HEK293T (cell line): ENCODE results near the gene ART5.

Experiments used
- CTCF ChIA-PET: fragments of 350-600 bp; formaldehyde crosslinking; extraction: SDS; loops from one replicate; lab custom pipeline; 2021; ENCODE audit warnings: antibody characterized with exemption, inconsistent platforms; lab: Yijun Ruan, JAX
- POLR2A ChIA-PET: fragments of 350-600 bp; formaldehyde crosslinking; extraction: SDS; loops from one replicate; lab custom pipeline; 2020; ENCODE audit warnings: antibody characterized with exemption, inconsistent platforms; lab: Yijun Ruan, JAX
- DNase-seq: peaks from one replicate; pipeline ENCODE4 v3.0.0; 2012; ENCODE audit warnings: mixed read lengths; ENCODE audit errors: extremely low spot score
- ARNT ChIP-seq: fragments of 450-650 bp; IDR thresholded peaks from 2 replicates; pipeline ENCODE4 v1.6.1; 2017; ENCODE audit warnings: mild to moderate bottlenecking
- BHLHE40 ChIP-seq: fragments of 450-650 bp; IDR thresholded peaks from 2 replicates; pipeline ENCODE4 v1.6.1; 2016; ENCODE audit warnings: mild to moderate bottlenecking, moderate library complexity, borderline replicate concordance
- CTBP1 ChIP-seq: fragments of 450-650 bp; IDR thresholded peaks from 2 replicates; pipeline ENCODE4 v1.6.1; 2016; ENCODE audit warnings: borderline replicate concordance
- ELF4 ChIP-seq: fragments of 450-650 bp; IDR thresholded peaks from 2 replicates; pipeline ENCODE4 v1.6.1; 2017; ENCODE audit warnings: antibody characterized with exemption
- FOXA1 ChIP-seq: fragments of 450-650 bp; IDR thresholded peaks from 2 replicates; pipeline ENCODE4 v1.6.1; 2016; ENCODE audit warnings: mild to moderate bottlenecking
- FOXK2 ChIP-seq: fragments of 450-650 bp; IDR thresholded peaks from 2 replicates; pipeline ENCODE4 v1.6.1; 2016; ENCODE audit warnings: mild to moderate bottlenecking
- FOXM1 ChIP-seq: fragments of 450-650 bp; IDR thresholded peaks from 2 replicates; pipeline ENCODE4 v1.6.1; 2017; ENCODE audit warnings: mild to moderate bottlenecking, borderline replicate concordance
- HDGF ChIP-seq: fragments of 450-650 bp; IDR thresholded peaks from 2 replicates; pipeline ENCODE4 v1.6.1; 2017; ENCODE audit warnings: antibody characterized with exemption, borderline replicate concordance
- L3MBTL2 ChIP-seq: fragments of 450-650 bp; conservative IDR thresholded peaks from 2 replicates; pipeline ENCODE4 v1.6.1; 2016; ENCODE audit warnings: mild to moderate bottlenecking
- LEF1 ChIP-seq: fragments of 450-650 bp; IDR thresholded peaks from 2 replicates; pipeline ENCODE4 v1.6.1; 2017; ENCODE audit warnings: mild to moderate bottlenecking, borderline replicate concordance
- NFRKB ChIP-seq: fragments of 450-650 bp; IDR thresholded peaks from 2 replicates; pipeline ENCODE4 v1.6.1; 2016; ENCODE audit warnings: mild to moderate bottlenecking, moderate library complexity
- SP1 ChIP-seq: fragments of 450-650 bp; IDR thresholded peaks from 2 replicates; pipeline ENCODE4 v1.6.1; 2017
- SUZ12 ChIP-seq: fragments of 450-650 bp; IDR thresholded peaks from 2 replicates; pipeline ENCODE4 v1.6.1; 2016; ENCODE audit warnings: mild to moderate bottlenecking
- TARDBP ChIP-seq: fragments of 450-650 bp; IDR thresholded peaks from 2 replicates; pipeline ENCODE4 v1.6.1; 2016
- ZNF384 ChIP-seq: fragments of 450-650 bp; IDR thresholded peaks from 2 replicates; pipeline ENCODE4 v1.6.1; 2016
- TF ChIP-seq, protein P1 (sequence below): fragments of 450-650 bp; IDR thresholded peaks from 2 replicates; pipeline ENCODE4 v1.6.1; 2016

The ART5 gene

GRCh38 chr11:3632070-3632660 is 9.6 kb downstream of the ART5 start:
- POLR2A ChIA-PET, result no interaction called here
- no peak for DNase-seq
- TF ChIP-seq HDGF (no peak), LEF1 (no peak), NFRKB (no peak), BHLHE40 (no peak), ARNT (no peak), FOXA1 (no peak), ZNF384 (no peak), FOXM1 (no peak), TARDBP (no peak), FOXK2 (no peak), L3MBTL2 (no peak), SP1 (no peak)
- CTCF ChIA-PET, result no interaction called here

DNA sequence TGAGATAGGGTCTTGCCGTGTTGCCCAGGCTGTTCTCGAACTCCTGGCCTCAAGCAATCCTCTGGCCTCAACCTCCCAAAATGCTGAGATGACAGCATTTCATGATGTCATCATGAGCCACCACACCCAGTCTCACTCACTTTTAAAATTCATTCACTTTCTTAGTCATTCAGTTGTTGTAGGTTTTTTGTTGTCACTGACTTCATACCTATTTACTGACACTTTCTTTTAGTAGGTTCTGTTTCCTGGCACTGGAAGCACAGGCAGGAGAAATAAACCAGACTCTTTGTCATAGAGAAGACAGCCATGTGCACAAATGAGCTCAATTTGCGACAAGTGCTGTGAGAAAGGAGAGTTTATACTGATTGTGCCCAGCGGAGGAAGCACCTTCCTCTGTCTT is 10.5 kb downstream of the ART5 start:
- no peak for TF ChIP-seq LEF1
- ChIA-PET CTCF (no interaction called here), POLR2A (no interaction called here)
- no peak for DNase-seq

- no peak for TF ChIP-seq CTBP1
- TF ChIP-seq ZNF384, result no peak
- TF ChIP-seq L3MBTL2, result no peak
- TF ChIP-seq, protein P1, sequence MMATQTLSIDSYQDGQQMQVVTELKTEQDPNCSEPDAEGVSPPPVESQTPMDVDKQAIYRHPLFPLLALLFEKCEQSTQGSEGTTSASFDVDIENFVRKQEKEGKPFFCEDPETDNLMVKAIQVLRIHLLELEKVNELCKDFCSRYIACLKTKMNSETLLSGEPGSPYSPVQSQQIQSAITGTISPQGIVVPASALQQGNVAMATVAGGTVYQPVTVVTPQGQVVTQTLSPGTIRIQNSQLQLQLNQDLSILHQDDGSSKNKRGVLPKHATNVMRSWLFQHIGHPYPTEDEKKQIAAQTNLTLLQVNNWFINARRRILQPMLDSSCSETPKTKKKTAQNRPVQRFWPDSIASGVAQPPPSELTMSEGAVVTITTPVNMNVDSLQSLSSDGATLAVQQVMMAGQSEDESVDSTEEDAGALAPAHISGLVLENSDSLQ, result no peak
- TF ChIP-seq ARNT, result no peak
- no peak for TF ChIP-seq ELF4
- no peak for TF ChIP-seq HDGF
- TF ChIP-seq SP1, result no peak
- no peak for TF ChIP-seq BHLHE40
- TF ChIP-seq FOXA1, result no peak
- no peak for TF ChIP-seq NFRKB
- TF ChIP-seq TARDBP, result no peak
- TF ChIP-seq FOXM1, result no peak
- TF ChIP-seq SUZ12, result no peak
- no peak for TF ChIP-seq LEF1
- no peak for TF ChIP-seq FOXK2
- no peak for DNase-seq
- POLR2A ChIA-PET, result no interaction called here
- CTCF ChIA-PET, result no interaction called here
Observed at GRCh38 chr11:3627291-3627690, 14.5 kb downstream of the ART5 start.

GRCh38 chr11:3626250-3626960 is 15.4 kb downstream of the ART5 start:
- DNase-seq, result no peak
- ChIA-PET POLR2A (no interaction called here), CTCF (no interaction called here)
- no peak for TF ChIP-seq SP1
- no peak for TF ChIP-seq ZNF384

DNA sequence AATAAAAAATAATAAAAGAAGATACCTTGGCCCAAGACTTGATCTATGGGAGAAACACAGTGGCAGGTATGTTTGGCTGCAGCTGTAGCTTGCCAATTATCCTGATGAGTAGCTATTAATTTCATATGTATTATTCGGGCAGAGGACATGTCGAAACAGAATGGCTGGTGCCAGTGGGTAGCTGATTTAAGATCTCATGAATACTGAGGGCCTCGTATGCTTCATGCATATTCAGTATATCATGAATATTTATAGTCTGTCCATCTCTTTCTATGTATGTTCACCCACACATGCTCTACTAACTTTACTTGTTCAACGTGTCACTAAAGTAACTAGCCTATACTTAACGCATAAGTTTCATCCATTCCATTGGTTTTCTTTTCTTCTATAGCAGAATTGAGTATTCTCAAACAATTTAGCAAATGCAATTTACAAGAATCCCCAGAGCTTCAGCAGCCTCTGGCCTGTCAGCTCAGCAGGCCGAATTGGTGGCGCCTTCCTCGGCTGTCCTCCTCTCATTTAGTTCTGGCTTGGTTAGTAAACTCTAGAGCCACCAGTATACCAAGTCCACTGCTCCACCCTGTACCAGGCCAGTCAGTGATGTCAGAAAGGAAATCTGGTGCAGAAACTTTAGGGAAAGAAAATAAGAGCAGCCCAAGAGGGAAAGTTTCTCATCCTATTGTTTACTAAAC is 17.9 kb downstream of the ART5 start:
- DNase-seq, result no peak
- TF ChIP-seq L3MBTL2 (no peak), SUZ12 (no peak), ELF4 (no peak), BHLHE40 (no peak), NFRKB (no peak), HDGF (no peak), FOXA1 (no peak), SP1 (no peak), ARNT (no peak), TARDBP (no peak), CTBP1 (no peak), LEF1 (no peak), ZNF384 (no peak)
- TF ChIP-seq, protein P1, result no peak
- POLR2A ChIA-PET, result no interaction called here
- CTCF ChIA-PET, result no interaction called here

GRCh38 chr11:3623121-3623520 is 18.7 kb downstream of the ART5 start:
- ChIA-PET POLR2A (no interaction called here), CTCF (no interaction called here)
- DNase-seq, result no peak
- TF ChIP-seq ZNF384 (no peak), SUZ12 (no peak), LEF1 (no peak), ELF4 (no peak), FOXM1 (no peak), CTBP1 (no peak), L3MBTL2 (no peak), FOXA1 (no peak), NFRKB (no peak), TARDBP (no peak), BHLHE40 (no peak), FOXK2 (no peak), HDGF (no peak)
- TF ChIP-seq, protein P1, result no peak
